Fibroblast of pulmonary artery (primary cell): ENCODE data around the gene GUCY1B1.

Experiments
- DNase-seq: peaks from one replicate; pipeline ENCODE4 v3.0.0-alpha.2; 2010; ENCODE audit warnings: low read depth
- H3K4me3 ChIP-seq: replicated peaks from 2 replicates; pipeline ENCODE4 v1.5.1; 2011; ENCODE audit warnings: low read depth, mild to moderate bottlenecking, control low read depth, low read length, moderate library complexity
- CTCF ChIP-seq: IDR thresholded peaks from 2 replicates; pipeline ENCODE4 v1.5.1; 2011; ENCODE audit warnings: mild to moderate bottlenecking, control low read depth, low read length, inconsistent platforms; ENCODE audit errors: missing control alignments

The GUCY1B1 gene

GRCh38 chr4:155853189-155853588, 94.4 kb downstream of the GUCY1B1 start:
- no peak overlapping the region for H3K4me3 ChIP-seq
- TF ChIP-seq CTCF: no peak
- no peak for DNase-seq

- H3K4me3 ChIP-seq: no peak overlapping the region
- peak; percentile 17 for DNase-seq
- TF ChIP-seq CTCF: no peak
Measured at GRCh38 chr4:155854582-155855226, 95.9 kb downstream of the GUCY1B1 start.

- no peak for TF ChIP-seq CTCF
- no peak overlapping the region for H3K4me3 ChIP-seq
- no peak for DNase-seq
Measured at GRCh38 chr4:155855897-155856296, 97.1 kb downstream of the GUCY1B1 start.
